B cell (primary cell): ENCODE data around the gene SRR. TPM values are rescaled to one million over a fixed set of nuclear protein-coding genes. Genes with fewer than 3 reads are reported as not detected.

Source experiments
- ATAC-seq: fragments of 200-7000 bp; cut with Tn5 transposase; one replicate; pipeline ENCODE4 v1.10.0; 2021; ENCODE audit warnings: low read depth, mild to moderate bottlenecking, moderate number of reproducible peaks, moderate library complexity
- CTCF ChIA-PET: fragments of 350-600 bp; sonication (Branson Sonifier 250); formaldehyde crosslinking; loops from one replicate; lab custom pipeline; 2021; ENCODE audit warnings: antibody characterized with exemption, inconsistent platforms; lab: Charles Lee
- POLR2A ChIA-PET: fragments of 350-600 bp; sonication (Branson Sonifier 250); formaldehyde crosslinking; loops from one replicate; lab custom pipeline; 2021; ENCODE audit warnings: antibody characterized with exemption; lab: Charles Lee
- DNase-seq: peaks from one replicate; pipeline ENCODE4 v3.0.0; 2013
- H2AFZ ChIP-seq: 2 replicates; pipeline ENCODE4 v1.6.1; 2012; ENCODE audit warnings: mild to moderate bottlenecking, low read depth, low read length; ENCODE audit not compliant: insufficient read depth, poor library complexity, severe bottlenecking
- H3K27ac ChIP-seq, 2 donors: 1 replicate in 1 of 2; 2 replicates in 1 of 2; pipeline ENCODE4 v1.5.1; 2012 to 2013; ENCODE audit warnings: low read length in 2 of 2, mild to moderate bottlenecking in 2 of 2, moderate library complexity in 1 of 2
- H3K27me3 ChIP-seq, 4 experiments: fragments of 200-600 bp in 1 of 4; sonication (generic) in 1 of 4; replicated peaks in 1 of 4; 1 replicate in 2 of 4; 2 replicates in 2 of 4; pipeline versions ENCODE4 v1.6.1 to v1.7.0; 2013 to 2016; ENCODE audit warnings: low read length in 3 of 4, mild to moderate bottlenecking in 2 of 4, mixed read lengths in 1 of 4, moderate library complexity in 1 of 4; ENCODE audit not compliant: insufficient read depth in 4 of 4, control insufficient read depth in 3 of 4; ENCODE audit errors: control extremely low read depth in 1 of 4
- H3K36me3 ChIP-seq, 2 experiments: replicated peaks in 1 of 2; 1 replicate in 1 of 2; 2 replicates in 1 of 2; pipeline versions ENCODE4 v1.6.1 to v1.7.1; 2013; ENCODE audit warnings: low read length in 1 of 2; ENCODE audit not compliant: insufficient read depth in 2 of 2, control insufficient read depth in 1 of 2; ENCODE audit errors: control extremely low read depth in 1 of 2, extremely low read depth in 1 of 2
- H3K4me1 ChIP-seq, 2 donors: fragments of 200-600 bp in 1 of 2; sonication (generic) in 1 of 2; 1 replicate in 1 of 2; 2 replicates in 1 of 2; pipeline versions ENCODE4 v1.5.1 to v1.6.1; 2013 to 2017; ENCODE audit warnings: low read length in 2 of 2; ENCODE audit not compliant: control insufficient read depth in 2 of 2, insufficient read depth in 2 of 2
- H3K4me2 ChIP-seq: replicated peaks from 2 replicates; pipeline ENCODE3; 2012; ENCODE audit warnings: mild to moderate bottlenecking, low read depth, low read length; ENCODE audit not compliant: poor library complexity, severe bottlenecking
- H3K4me3 ChIP-seq, 5 experiments: fragments of 200-600 bp in 1 of 5; sonication (generic) in 1 of 5; 1 replicate in 3 of 5; 2 replicates in 2 of 5; pipeline versions ENCODE4 v1.5.1 to v1.7.0; 2011 to 2016; ENCODE audit warnings: low read length in 4 of 5, mild to moderate bottlenecking in 4 of 5, low read depth in 2 of 5, control low read depth in 1 of 5, moderate library complexity in 1 of 5; ENCODE audit not compliant: insufficient read depth in 1 of 5; ENCODE audit errors: control extremely low read depth in 1 of 5, extremely low read depth in 1 of 5
- H3K79me2 ChIP-seq: fragments of 200-600 bp; sonication (generic); one replicate; pipeline ENCODE4 v1.6.0; 2016; ENCODE audit warnings: low read length; ENCODE audit not compliant: control insufficient read depth, insufficient read depth
- H3K9ac ChIP-seq: fragments of 200-600 bp; sonication (generic); 2 replicates; pipeline ENCODE4 v1.6.1; 2017; ENCODE audit warnings: mild to moderate bottlenecking, low read length, moderate library complexity
- H3K9me3 ChIP-seq, 3 donors: one replicate each; pipeline versions ENCODE4 v1.6.1 to v1.7.1; 2013; ENCODE audit warnings: low read length in 2 of 3; ENCODE audit not compliant: control insufficient read depth in 2 of 3, insufficient read depth in 1 of 3; ENCODE audit errors: control extremely low read depth in 1 of 3
- H4K20me1 ChIP-seq: 2 replicates; pipeline ENCODE4 v1.6.0; 2012; ENCODE audit warnings: mild to moderate bottlenecking, low read length; ENCODE audit not compliant: insufficient read depth, control insufficient read depth, poor library complexity, severe bottlenecking
- H3K27ac Mint-ChIP-seq: one replicate; pipeline ENCODE4 v1.8.0; 2021; ENCODE audit warnings: mixed read lengths
- H3K27me3 Mint-ChIP-seq: one replicate; pipeline ENCODE4 v1.8.0; 2021; ENCODE audit warnings: mixed read lengths
- H3K4me1 Mint-ChIP-seq: one replicate; pipeline ENCODE4 v1.8.0; 2021; ENCODE audit warnings: mixed read lengths
- H3K4me3 Mint-ChIP-seq: one replicate; pipeline ENCODE4 v1.8.0; 2021; ENCODE audit warnings: mixed read lengths
- H3K9me3 Mint-ChIP-seq: one replicate; pipeline ENCODE4 v1.8.0; 2022; ENCODE audit warnings: mixed read lengths; ENCODE audit not compliant: insufficient read depth
- CTCF ChIP-seq: fragments of 200-600 bp; IDR thresholded peaks from one replicate; pipeline ENCODE4 v1.8.0; 2022; ENCODE audit warnings: antibody characterized with exemption, mild to moderate bottlenecking
- EZH2 ChIP-seq: IDR thresholded peaks from 2 replicates; pipeline ENCODE4 v1.6.1; 2012; ENCODE audit warnings: borderline replicate concordance, low read depth, mild to moderate bottlenecking, moderate library complexity, low read length; ENCODE audit not compliant: insufficient read depth, poor library complexity, severe bottlenecking
- WGBS: methylation state at CpG from one replicate; pipeline ENCODE4 v1.1.5; 2013; ENCODE audit warnings: missing lambda C conversion rate; ENCODE audit not compliant: insufficient coverage; 5-methylcytosine and 5-hydroxymethylcytosine counted together
- intact Hi-C: fragments of 100-400 bp; cut with micrococcal nuclease; formaldehyde crosslinking; loops from one replicate; pipeline ENCODE4 v1.10.0; 2022
- polyA plus RNA-seq: library from polyadenylated mRNA; depleted of rRNA; stranded (reverse); fragments of >200 nt; gene quantifications from 2 replicates; pipeline ENCODE4 v1.2.3, GENCODE V29; 2012
- total RNA-seq, 2 donors: library from RNA; stranded (reverse); fragments of 120-200 nt in 1 of 2; gene quantifications; 1 replicate in 1 of 2; 2 replicates in 1 of 2; pipeline versions ENCODE4 v1.2.3 to v1.2.4, GENCODE V29; 2013 to 2022

The SRR gene
- total and polyA plus RNA-seq, 2 donors (not counting 1 experiment from before 2014, with no cell fraction given) = 2.6 to 5.1 TPM

GRCh38 chr17:2364763-2365116 lies 61.0 kb downstream of the SRR start:
- Histone ChIP-seq H3K36me3 (peaks cover 0 to 17% of the 10 kb centered on the region in 2 experiments), H3K4me1 (no peaks in the 10 kb centered on the region), H3K79me2 (no peaks in the 10 kb centered on the region), H2AFZ (no peak overlapping the region), H4K20me1 (no peaks in the 10 kb centered on the region), H3K4me2 (no peak overlapping the region), H3K9me3 (no peaks in the 10 kb centered on the region), H3K4me3 (no peak overlapping the region), H3K27ac (no peak overlapping the region), H3K9ac (no peak overlapping the region), H3K27me3 (no peaks in the 10 kb centered on the region)
- TF ChIP-seq CTCF (no peak), EZH2 (no peak)
- CTCF ChIA-PET = interaction anchor here (1.1 kb wide), 1 partner anchor 18 kb away, joined by 4 read pairs; no protein-coding TSS in a partner anchor
- Mint-ChIP-seq H3K27me3 (no peaks in the 10 kb centered on the region), H3K4me1 (no peaks in the 10 kb centered on the region), H3K4me3 (no peak overlapping the region), H3K27ac (no peak overlapping the region), H3K9me3 (no peaks in the 10 kb centered on the region)
- POLR2A ChIA-PET = no interaction called here
- 97% methylated on average over 8 of the region's 12 CpGs for WGBS
- no peak for DNase-seq
- ATAC-seq = no peak
- intact Hi-C loops = no loop called here

- no peak overlapping the region for H2AFZ ChIP-seq
- Mint-ChIP-seq H3K9me3 (no peaks in the 10 kb centered on the region), H3K27me3 (no peaks in the 10 kb centered on the region), H3K4me3 (no peak overlapping the region), H3K27ac (no peak overlapping the region), H3K4me1 (no peaks in the 10 kb centered on the region)
- no peaks in the 10 kb centered on the region for H4K20me1 ChIP-seq
- H3K4me1 ChIP-seq = no peaks in the 10 kb centered on the region
- peaks cover 0 to 17% of the 10 kb centered on the region in 2 experiments for H3K36me3 ChIP-seq
- ATAC-seq = no peak
- WGBS = 96% methylated on average over 18 of the region's 20 CpGs
- no peak for TF ChIP-seq EZH2
- no peak for TF ChIP-seq CTCF
- ChIA-PET POLR2A (no interaction called here), CTCF (interaction anchor here (1.1 kb wide), 1 partner anchor 17 kb away, joined by 4 read pairs; no protein-coding TSS in a partner anchor)
- no peak overlapping the region for H3K9ac ChIP-seq
- no peaks in the 10 kb centered on the region for H3K27me3 ChIP-seq
- no peak overlapping the region for H3K4me3 ChIP-seq
- no peaks in the 10 kb centered on the region for H3K79me2 ChIP-seq
- no peak overlapping the region for H3K4me2 ChIP-seq
- intact Hi-C loops = no loop called here
- no peak overlapping the region for H3K27ac ChIP-seq
- DNase-seq = no peak
- no peaks in the 10 kb centered on the region for H3K9me3 ChIP-seq
Measured at GRCh38 chr17:2365132-2365531, 61.4 kb downstream of the SRR start.
